Activated T-cell treated with anti-CD3 and anti-CD28 coated beads, Interleukin-2, amount 50 U/mL, for 4 hours (primary cell): Measurements from ENCODE around the gene ACVR1B. TPM values are rescaled to one million over a fixed set of nuclear protein-coding genes. Genes with fewer than 3 reads are reported as not detected.
A peak's percentile ranks its signal among the peaks of the same experiment; 100 is the strongest.

ENCODE experiments used
- ATAC-seq, 2 donors: fragments of 200-7000 bp; cut with Tn5 transposase; one replicate each; pipeline ENCODE4 v1.10.0; 2021
- DNase-seq: peaks from one replicate; pipeline ENCODE4 v3.0.0-alpha.2; 2020
- H3K27me3 Mint-ChIP-seq: one replicate; pipeline ENCODE4 v1.8.0; 2021; ENCODE audit warnings: low read depth, mixed read lengths
- H3K36me3 Mint-ChIP-seq: one replicate; pipeline ENCODE4 v1.8.0; 2022; ENCODE audit warnings: mixed read lengths; ENCODE audit not compliant: insufficient read depth
- H3K4me1 Mint-ChIP-seq: one replicate; pipeline ENCODE4 v1.8.0; 2021; ENCODE audit warnings: low read depth, mixed read lengths
- H3K4me3 Mint-ChIP-seq: one replicate; pipeline ENCODE4 v1.8.0; 2021; ENCODE audit warnings: mild to moderate bottlenecking, moderate library complexity, mixed read lengths
- H3K9me3 Mint-ChIP-seq: one replicate; pipeline ENCODE4 v1.8.0; 2021; ENCODE audit warnings: mixed read lengths
- total RNA-seq, 3 donors: library from RNA; stranded (reverse); gene quantifications; one replicate each; pipeline ENCODE4 v1.2.1, GENCODE V29; 2021

The ACVR1B gene
- total RNA-seq, 3 donors from 2014 or later, result 9.8 to 13.3 (median 11.6) TPM

- DNase-seq (no peak), ATAC-seq (no peak)
- Mint-ChIP-seq H3K4me3 (no peak overlapping the region), H3K9me3 (peaks cover 8% of the 10 kb centered on the region), H3K4me1 (peaks cover 3% of the 10 kb centered on the region), H3K36me3 (no peaks in the 10 kb centered on the region), H3K27me3 (peaks cover 10% of the 10 kb centered on the region)
These were observed 6.8 kb upstream of the ACVR1B start for GRCh38 chr12:51944608-51945233.

- Mint-ChIP-seq H3K27me3 (peaks cover 9% of the 10 kb centered on the region), H3K4me3 (no peak overlapping the region), H3K36me3 (no peaks in the 10 kb centered on the region), H3K9me3 (peaks cover 8% of the 10 kb centered on the region), H3K4me1 (peaks cover 7% of the 10 kb centered on the region)
- DNase-seq (no peak), ATAC-seq (no peak)
These were observed 4.1 kb upstream of the ACVR1B start for GRCh38 chr12:51947246-51947996.

GRCh38 chr12:51948066-51948465, 3.4 kb upstream of the ACVR1B start:
- peaks cover 9% of the 10 kb centered on the region for H3K27me3 Mint-ChIP-seq
- no peaks in the 10 kb centered on the region for H3K36me3 Mint-ChIP-seq
- no peak for DNase-seq
- ATAC-seq, result no peak
- H3K9me3 Mint-ChIP-seq, result peaks cover 8% of the 10 kb centered on the region
- peaks cover 12% of the 10 kb centered on the region for H3K4me1 Mint-ChIP-seq
- H3K4me3 Mint-ChIP-seq, result no peak overlapping the region

- DNase-seq (no peak), ATAC-seq (no peak)
- Mint-ChIP-seq H3K27me3 (peaks cover 9% of the 10 kb centered on the region), H3K4me3 (peak overlapping the region; percentile 4), H3K4me1 (peaks cover 26% of the 10 kb centered on the region), H3K36me3 (no peaks in the 10 kb centered on the region), H3K9me3 (peaks cover 3% of the 10 kb centered on the region)
These were observed 2.0 kb upstream of the ACVR1B start for GRCh38 chr12:51949342-51950030.

GRCh38 chr12:51950682-51951198, 759 bp upstream of the ACVR1B start:
- Mint-ChIP-seq H3K9me3 (no peaks in the 10 kb centered on the region), H3K27me3 (peaks cover 9% of the 10 kb centered on the region), H3K4me3 (peak overlapping the region; percentile 94), H3K36me3 (no peaks in the 10 kb centered on the region), H3K4me1 (peaks cover 35% of the 10 kb centered on the region)
- ATAC-seq (peak; percentile 42 to 49), DNase-seq (no peak)

- H3K36me3 Mint-ChIP-seq, result no peaks in the 10 kb centered on the region
- peak overlapping the region; percentile 78 for H3K4me3 Mint-ChIP-seq
- peaks cover 39% of the 10 kb centered on the region for H3K4me1 Mint-ChIP-seq
- peaks cover 9% of the 10 kb centered on the region for H3K27me3 Mint-ChIP-seq
- ATAC-seq (peak; percentile 10 to 12), DNase-seq (peak; percentile 9)
- H3K9me3 Mint-ChIP-seq, result no peaks in the 10 kb centered on the region
These were observed 584 bp downstream of the ACVR1B start for GRCh38 chr12:51951843-51952722.

GRCh38 chr12:51953089-51953488, 1.6 kb downstream of the ACVR1B start:
- Mint-ChIP-seq H3K9me3 (no peaks in the 10 kb centered on the region), H3K36me3 (peaks cover under 1% of the 10 kb centered on the region), H3K4me1 (peaks cover 44% of the 10 kb centered on the region), H3K27me3 (peaks cover 6% of the 10 kb centered on the region), H3K4me3 (peak overlapping the region; percentile 78)
- no peak for ATAC-seq
- DNase-seq, result no peak

GRCh38 chr12:51953864-51954263, 2.4 kb downstream of the ACVR1B start:
- H3K9me3 Mint-ChIP-seq, result no peaks in the 10 kb centered on the region
- ATAC-seq, result no peak

GRCh38 chr12:51954561-51955361, 3.3 kb downstream of the ACVR1B start:
- H3K4me1 Mint-ChIP-seq, result peaks cover 50% of the 10 kb centered on the region
- no peak for DNase-seq
- H3K27me3 Mint-ChIP-seq, result peaks cover 1% of the 10 kb centered on the region
- H3K9me3 Mint-ChIP-seq, result no peaks in the 10 kb centered on the region
- ATAC-seq, result no peak
- no peak overlapping the region for H3K4me3 Mint-ChIP-seq
- peaks cover 6% of the 10 kb centered on the region for H3K36me3 Mint-ChIP-seq

More at GRCh38 chr12:51953864-51954263, 2.4 kb downstream of the ACVR1B start:
- Mint-ChIP-seq H3K27me3 (peaks cover 5% of the 10 kb centered on the region), H3K36me3 (peaks cover 2% of the 10 kb centered on the region), H3K4me1 (peaks cover 44% of the 10 kb centered on the region), H3K4me3 (no peak overlapping the region)
- no peak for DNase-seq

GRCh38 chr12:51955702-51956101, 4.2 kb downstream of the ACVR1B start:
- Mint-ChIP-seq H3K27me3 (no peaks in the 10 kb centered on the region), H3K9me3 (no peaks in the 10 kb centered on the region), H3K36me3 (peaks cover 8% of the 10 kb centered on the region), H3K4me3 (no peak overlapping the region), H3K4me1 (peaks cover 53% of the 10 kb centered on the region)
- DNase-seq, result no peak
- ATAC-seq, result no peak

GRCh38 chr12:51958542-51958941, 7.0 kb downstream of the ACVR1B start:
- H3K4me3 Mint-ChIP-seq, result no peak overlapping the region
- DNase-seq (no peak), ATAC-seq (no peak)
- H3K36me3 Mint-ChIP-seq, result peaks cover 8% of the 10 kb centered on the region
- H3K9me3 Mint-ChIP-seq, result no peaks in the 10 kb centered on the region
- H3K4me1 Mint-ChIP-seq, result peaks cover 53% of the 10 kb centered on the region
- H3K27me3 Mint-ChIP-seq, result no peaks in the 10 kb centered on the region

- H3K9me3 Mint-ChIP-seq, result no peaks in the 10 kb centered on the region
- no peak overlapping the region for H3K4me3 Mint-ChIP-seq
- H3K4me1 Mint-ChIP-seq, result peaks cover 46% of the 10 kb centered on the region
- DNase-seq (no peak), ATAC-seq (no peak)
- no peaks in the 10 kb centered on the region for H3K27me3 Mint-ChIP-seq
- H3K36me3 Mint-ChIP-seq, result peaks cover 8% of the 10 kb centered on the region
These were observed 7.7 kb downstream of the ACVR1B start for GRCh38 chr12:51959211-51959610.

- no peaks in the 10 kb centered on the region for H3K27me3 Mint-ChIP-seq
- no peak for ATAC-seq
- H3K4me1 Mint-ChIP-seq, result peaks cover 41% of the 10 kb centered on the region
- no peak for DNase-seq
- H3K4me3 Mint-ChIP-seq, result no peak overlapping the region
- no peaks in the 10 kb centered on the region for H3K9me3 Mint-ChIP-seq
- peaks cover 12% of the 10 kb centered on the region for H3K36me3 Mint-ChIP-seq
These were observed 8.4 kb downstream of the ACVR1B start for GRCh38 chr12:51959921-51960320.
